ENCODE measurements around the gene PLEKHJ1. TPM values are rescaled to one million over a fixed set of nuclear protein-coding genes. Genes with fewer than 3 reads are reported as not detected.

PLEKHJ1 gene
- total and polyA plus RNA-seq, 2 of the 13 experiments (the other 11 are each of a cell fraction or from before 2014, with no cell fraction given) = 70.5 to 130 TPM

- TF ChIP-seq TFDP2 (CRISPR knock-in tag; IDR thresholded peaks at IDR 0.05) (peak; percentile 49), NFYB (CRISPR knock-in tag; IDR thresholded peaks at IDR 0.05) (peak; percentile 28; the same call in 1 of the 2 replicates), CEBPG (CRISPR knock-in tag; IDR thresholded peaks at IDR 0.05) (peak; percentile 27), ZNF264 (CRISPR knock-in tag; IDR thresholded peaks at IDR 0.05) (0 out of 2 replicates have a peak, but pooled peaks have one; percentile 63), RBFOX2 (IDR thresholded peaks at IDR 0.05; ENCODE audit: low read depth, low read length) (peak; percentile 96)
Measured at GRCh38 chr19:2273356-2274184, 37.4 kb upstream of the PLEKHJ1 start (continued).

- CTCF ChIA-PET (ENCODE audit: low intra/inter-chr PET ratio, low total read pairs) = interaction anchor here (1.2 kb wide), 1 partner anchor 35 kb away, joined by 4 read pairs; the partner anchor contains the start of genes PLEKHJ1 and SF3A2
- H4K20me1 ChIP-seq (ENCODE audit: insufficient read depth, low read length) = peaks cover 57% of the 10 kb centered on the region
- peaks cover 48% of the 10 kb centered on the region for H3K4me1 ChIP-seq (ENCODE audit: insufficient read depth, low read length)
- TF ChIP-seq MAZ (IDR thresholded peaks at IDR 0.05; ENCODE audit: borderline replicate concordance, low read depth, low read length) = no peak
- no peak for TF ChIP-seq MAZ (CRISPR knock-in tag; IDR thresholded peaks at IDR 0.05; ENCODE audit: low read depth)
- TF ChIP-seq POLR2G (IDR thresholded peaks at IDR 0.05; ENCODE audit: low read depth, low read length) = 0 out of 2 replicates have a peak, but pooled peaks have one; percentile 31
- TF ChIP-seq JARID2 (CRISPR knock-in tag; IDR thresholded peaks at IDR 0.05; ENCODE audit: insufficient replicate concordance) = no peak
- 0 out of 2 replicates have a peak, but pooled peaks have one; percentile 3 for TF ChIP-seq ZBTB14 (CRISPR knock-in tag; IDR thresholded peaks at IDR 0.05)
- TF ChIP-seq PRPF4 (IDR thresholded peaks at IDR 0.05; ENCODE audit: low read depth, low read length, poor library complexity, severe bottlenecking) = peak; percentile 78
- peak; percentile 12 for TF ChIP-seq AGO2 (optimal IDR thresholded peaks at IDR 0.05; ENCODE audit: low read depth, low read length)
- no peak for TF ChIP-seq NFATC3 (CRISPR knock-in tag; IDR thresholded peaks at IDR 0.05)
- TF ChIP-seq CREB3 (CRISPR knock-in tag; IDR thresholded peaks at IDR 0.05) = no peak
- no peak for TF ChIP-seq MTF2 (CRISPR knock-in tag; IDR thresholded peaks at IDR 0.05; ENCODE audit: borderline replicate concordance)
- TF ChIP-seq KAT7 (CRISPR knock-in tag; IDR thresholded peaks at IDR 0.05; ENCODE audit: borderline replicate concordance) = no peak
Measured at GRCh38 chr19:2271234-2272103, 35.3 kb upstream of the PLEKHJ1 start.

More at GRCh38 chr19:2271234-2272103, 35.3 kb upstream of the PLEKHJ1 start:
- Histone ChIP-seq H2AFZ (ENCODE audit: low read length) (no peak overlapping the region), H3K36me3 (replicated peaks in 1 of 2; ENCODE audit: control insufficient read depth in 1 of 2, insufficient read depth in 2 of 2, low read length in 2 of 2) (peaks cover 4 to 17% of the 10 kb centered on the region in 2 experiments; a peak in 4 of 5 replicates), H3K4me2 (ENCODE audit: low read depth, low read length) (peak overlapping the region; percentile 85), H3K79me2 (ENCODE audit: insufficient read depth, low read length) (peaks cover 39% of the 10 kb centered on the region), H3K9me3 (ENCODE audit: low read length) (no peaks in the 10 kb centered on the region), H3K27ac (ENCODE audit: extremely low read length, insufficient read depth, low read length) (peak overlapping the region; percentile 60), H3K9ac (ENCODE audit: insufficient read depth, low read depth, low read length) (peak overlapping the region; percentile 96), H3K27me3 (ENCODE audit: control insufficient read depth in 1 of 2, insufficient read depth in 2 of 2, low read length in 2 of 2) (no peaks in the 10 kb centered on the region; a peak in 1 of 5 replicates), H3K4me3 (replicated peaks in 1 of 3; ENCODE audit: insufficient read depth in 1 of 3, low read depth in 2 of 3, low read length in 3 of 3) (peak overlapping the region; percentile 93 to 96 (median 94))
- POLR2A ChIA-PET = interaction anchor here (0.6 to 2.9 kb wide), 8 partner anchors 12 to 353 kb away, joined by 3 to 11 read pairs (median 4); partner anchors contain the start of gene PLEKHJ1
- DNase-seq (ENCODE audit: low spot score) (no peak), ATAC-seq (no peak), FAIRE-seq (no peak)
- intact Hi-C loops (cut with micrococcal nuclease; ENCODE audit: unreplicated experiment) (loop anchor here (5.0 kb wide), 1 partner anchor 34 kb away; the partner anchor contains the start of genes PLEKHJ1 and SF3A2), in situ Hi-C loops (cut with HindIII; ENCODE audit: extremely low pct_ligation_motif_present, low pct_unique_long_range_greater_than_20kb) (no loop called here)
- TSS peak; percentile 32 for BruUV-seq (replicated peaks)
- WGBS (ENCODE audit: low lambda C conversion rate) = 93% methylated on average over 2 of the region's 43 CpGs
